22Rv1 (cell line): ENCODE data around the gene HPS1.

ENCODE experiments used
- ZFX ChIP-seq: fragments of 450-650 bp; IDR thresholded peaks from 2 replicates; pipeline ENCODE4 v1.6.1; 2017; ENCODE audit warnings: antibody characterized with exemption, borderline replicate concordance
- TF ChIP-seq, protein P1 (sequence below): fragments of 450-650 bp; IDR thresholded peaks from 2 replicates; pipeline ENCODE4 v1.5.1; 2017; ENCODE audit warnings: mild to moderate bottlenecking

DNA sequence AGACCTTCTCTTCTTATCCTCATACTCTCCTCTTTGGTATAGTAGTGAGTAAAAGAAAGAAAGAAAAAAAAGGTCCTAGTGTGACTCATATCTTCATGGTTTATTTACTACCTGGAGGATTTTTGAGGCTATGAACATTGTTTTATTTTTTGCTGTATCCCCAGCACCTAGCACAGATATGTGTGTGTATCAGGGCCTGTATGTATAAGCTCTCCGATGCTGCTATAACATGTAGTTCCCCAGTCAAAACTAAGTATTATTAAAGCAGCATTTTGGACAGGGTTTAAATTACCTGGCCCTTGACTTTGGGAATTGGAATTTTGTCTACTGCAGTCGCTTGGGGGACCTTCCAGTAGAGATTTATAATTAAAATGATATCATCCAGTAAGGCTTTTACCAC is 78.1 kb downstream of the HPS1 start:
- TF ChIP-seq, protein P1, sequence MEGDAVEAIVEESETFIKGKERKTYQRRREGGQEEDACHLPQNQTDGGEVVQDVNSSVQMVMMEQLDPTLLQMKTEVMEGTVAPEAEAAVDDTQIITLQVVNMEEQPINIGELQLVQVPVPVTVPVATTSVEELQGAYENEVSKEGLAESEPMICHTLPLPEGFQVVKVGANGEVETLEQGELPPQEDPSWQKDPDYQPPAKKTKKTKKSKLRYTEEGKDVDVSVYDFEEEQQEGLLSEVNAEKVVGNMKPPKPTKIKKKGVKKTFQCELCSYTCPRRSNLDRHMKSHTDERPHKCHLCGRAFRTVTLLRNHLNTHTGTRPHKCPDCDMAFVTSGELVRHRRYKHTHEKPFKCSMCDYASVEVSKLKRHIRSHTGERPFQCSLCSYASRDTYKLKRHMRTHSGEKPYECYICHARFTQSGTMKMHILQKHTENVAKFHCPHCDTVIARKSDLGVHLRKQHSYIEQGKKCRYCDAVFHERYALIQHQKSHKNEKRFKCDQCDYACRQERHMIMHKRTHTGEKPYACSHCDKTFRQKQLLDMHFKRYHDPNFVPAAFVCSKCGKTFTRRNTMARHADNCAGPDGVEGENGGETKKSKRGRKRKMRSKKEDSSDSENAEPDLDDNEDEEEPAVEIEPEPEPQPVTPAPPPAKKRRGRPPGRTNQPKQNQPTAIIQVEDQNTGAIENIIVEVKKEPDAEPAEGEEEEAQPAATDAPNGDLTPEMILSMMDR = no peak
- no peak for TF ChIP-seq ZFX
